Large intestine (tissue), 12 donors: ENCODE results near the gene C11orf42. TPM values are rescaled to one million over a fixed set of nuclear protein-coding genes. Genes with fewer than 3 reads are reported as not detected.

Experiments
- DNase-seq, 2 donors: peaks; one replicate each; pipeline versions ENCODE4 v3.0.0 to v3.0.0-alpha.2; 2013
- H3K27ac ChIP-seq: one replicate; pipeline ENCODE4 v1.5.1; 2013; ENCODE audit warnings: low read length
- H3K27me3 ChIP-seq: 2 replicates; pipeline ENCODE4 v1.6.1; 2013; ENCODE audit warnings: low read length; ENCODE audit not compliant: control insufficient read depth, insufficient read depth
- H3K36me3 ChIP-seq: 2 replicates; pipeline ENCODE4 v1.6.1; 2013; ENCODE audit warnings: low read length; ENCODE audit not compliant: control insufficient read depth, insufficient read depth
- H3K4me1 ChIP-seq: one replicate; pipeline ENCODE4 v1.6.1; 2013; ENCODE audit warnings: low read length; ENCODE audit not compliant: control insufficient read depth, insufficient read depth
- H3K4me3 ChIP-seq: one replicate; pipeline ENCODE4 v1.5.1; 2013; ENCODE audit warnings: low read length
- H3K9me3 ChIP-seq: one replicate; pipeline ENCODE4 v1.6.1; 2013; ENCODE audit warnings: mild to moderate bottlenecking, low read depth, low read length, moderate library complexity; ENCODE audit not compliant: control insufficient read depth
- WGBS: methylation state at CpG from one replicate; pipeline ENCODE4 v1.1.5; 2013; ENCODE audit warnings: low lambda C conversion rate; ENCODE audit not compliant: insufficient coverage; 5-methylcytosine and 5-hydroxymethylcytosine counted together
- long read RNA-seq, 11 donors: transcript quantifications; one replicate each; lab custom pipeline, GENCODE V29; 2026
- polyA plus RNA-seq: library from polyadenylated mRNA; unstranded; fragments of 120-200 nt; gene quantifications from one replicate; pipeline ENCODE4 v1.2.1, GENCODE V29; 2013

C11orf42 gene
- polyA plus RNA-seq = 1.2 TPM
- long read RNA-seq, donor 1 = 0 reads
- long read RNA-seq, donor 2, partial matches to known transcripts = 54 of 79 reads
- long read RNA-seq, donor 2, other reads (novel, unspliced or antisense) = 25 of 79 reads
- long read RNA-seq, donor 3 = 0 reads
- long read RNA-seq, donor 4 = 0 reads
- long read RNA-seq, donor 5 = 0 reads
- long read RNA-seq, donor 6 = 0 reads
- long read RNA-seq, donor 7, partial matches to known transcripts = 14 of 19 reads
- long read RNA-seq, donor 7, other reads (novel, unspliced or antisense) = 5 of 19 reads
- long read RNA-seq, donor 8 = 0 reads
- long read RNA-seq, donor 9 = 0 reads
- long read RNA-seq, donor 10 = 0 reads
- long read RNA-seq, donor 11 = 0 reads

GRCh38 chr11:6205366-6205765 lies at the start of gene C11orf42:
C11orf42 (plus strand) TSS chr11:6205557; CDS start chr11:6205616, 59 bp downstream.
- H3K4me3 ChIP-seq = no peak within 1 kb of the TSS
- no peaks in the 10 kb centered on the region for H3K4me1 ChIP-seq
- no peaks in the 10 kb centered on the region for H3K27me3 ChIP-seq
- no peaks in the 10 kb centered on the region for H3K9me3 ChIP-seq
- no peak for DNase-seq
- peaks cover 52% of the 10 kb centered on the region for H3K36me3 ChIP-seq
- H3K27ac ChIP-seq = no peak within 1 kb of the TSS
- WGBS = no CpG with 5 or more reads among the region's 1 CpG

- H3K27me3 ChIP-seq = no peaks in the 10 kb centered on the region
- no CpG with 5 or more reads among the region's 7 CpGs for WGBS
- no peak overlapping the region for H3K4me3 ChIP-seq
- peak; percentile 47 to 69 for DNase-seq
- no peaks in the 10 kb centered on the region for H3K36me3 ChIP-seq
- H3K4me1 ChIP-seq = peaks cover 3% of the 10 kb centered on the region
- no peaks in the 10 kb centered on the region for H3K9me3 ChIP-seq
- H3K27ac ChIP-seq = no peak overlapping the region
Measured at GRCh38 chr11:6156628-6157359, 48.6 kb upstream of the C11orf42 start.

- no peaks in the 10 kb centered on the region for H3K4me1 ChIP-seq
- no peaks in the 10 kb centered on the region for H3K36me3 ChIP-seq
- H3K4me3 ChIP-seq = no peak within 1 kb of the TSS
- no peak for DNase-seq
- H3K9me3 ChIP-seq = no peaks in the 10 kb centered on the region
- peaks cover 3% of the 10 kb centered on the region for H3K27me3 ChIP-seq
- H3K27ac ChIP-seq = no peak within 1 kb of the TSS
- WGBS = no CpG with 5 or more reads among the region's 1 CpG
Measured at GRCh38 chr11:6170226-6170625, 35.1 kb upstream of the C11orf42 start, which contains the start of gene OR52B2. OR52B2 (minus strand) TSS chr11:6170326; CDS start chr11:6170326, 0 bp downstream.

- WGBS = 27% methylated on average over 2 of the region's 2 CpGs
- H3K27ac ChIP-seq = no peak overlapping the region
- DNase-seq = no peak
- no peaks in the 10 kb centered on the region for H3K4me1 ChIP-seq
- no peaks in the 10 kb centered on the region for H3K9me3 ChIP-seq
- peaks cover 3% of the 10 kb centered on the region for H3K27me3 ChIP-seq
- H3K36me3 ChIP-seq = no peaks in the 10 kb centered on the region
- no peak overlapping the region for H3K4me3 ChIP-seq
Measured at GRCh38 chr11:6175440-6175839, 29.9 kb upstream of the C11orf42 start.

- Histone ChIP-seq H3K4me3 (no peak overlapping the region), H3K36me3 (no peaks in the 10 kb centered on the region), H3K27me3 (no peaks in the 10 kb centered on the region), H3K27ac (no peak overlapping the region), H3K4me1 (no peaks in the 10 kb centered on the region), H3K9me3 (no peaks in the 10 kb centered on the region)
- no peak for DNase-seq
Measured at GRCh38 chr11:6191742-6192141, 13.6 kb upstream of the C11orf42 start.

GRCh38 chr11:6194065-6194581 lies 11.2 kb upstream of the C11orf42 start:
- Histone ChIP-seq H3K27ac (no peak overlapping the region), H3K4me3 (no peak overlapping the region), H3K27me3 (no peaks in the 10 kb centered on the region), H3K4me1 (no peaks in the 10 kb centered on the region), H3K9me3 (no peaks in the 10 kb centered on the region), H3K36me3 (no peaks in the 10 kb centered on the region)
- WGBS = no CpG with 5 or more reads among the region's 1 CpG
- no peak for DNase-seq

- WGBS = 86% methylated on average over 1 of the region's 4 CpGs
- Histone ChIP-seq H3K4me3 (no peak overlapping the region), H3K27me3 (no peaks in the 10 kb centered on the region), H3K36me3 (no peaks in the 10 kb centered on the region), H3K9me3 (no peaks in the 10 kb centered on the region), H3K27ac (no peak overlapping the region), H3K4me1 (no peaks in the 10 kb centered on the region)
- no peak for DNase-seq
Measured at GRCh38 chr11:6196396-6196795, 9.0 kb upstream of the C11orf42 start.

GRCh38 chr11:6197466-6198200 lies 7.7 kb upstream of the C11orf42 start:
- H3K4me1 ChIP-seq = no peaks in the 10 kb centered on the region

GRCh38 chr11:6199174-6199810 lies 6.1 kb upstream of the C11orf42 start, which contains the start of gene OR52W1:
OR52W1 (plus strand) TSS chr11:6199224; CDS start chr11:6199224, 0 bp downstream.
- H3K36me3 ChIP-seq = peaks cover 6% of the 10 kb centered on the region
- DNase-seq = no peak
- no peaks in the 10 kb centered on the region for H3K27me3 ChIP-seq
- H3K9me3 ChIP-seq = no peaks in the 10 kb centered on the region
- no CpG with 5 or more reads among the region's 5 CpGs for WGBS
- H3K4me1 ChIP-seq = no peaks in the 10 kb centered on the region
- no peak within 1 kb of the TSS for H3K4me3 ChIP-seq
- H3K27ac ChIP-seq = no peak within 1 kb of the TSS

More at GRCh38 chr11:6197466-6198200, 7.7 kb upstream of the C11orf42 start:
- no peak for DNase-seq
- Histone ChIP-seq H3K4me3 (no peak overlapping the region), H3K9me3 (no peaks in the 10 kb centered on the region), H3K27ac (no peak overlapping the region), H3K27me3 (no peaks in the 10 kb centered on the region), H3K36me3 (no peaks in the 10 kb centered on the region)
- WGBS = 40% methylated on average over 1 of the region's 4 CpGs

- Histone ChIP-seq H3K36me3 (peaks cover 15% of the 10 kb centered on the region), H3K4me1 (no peaks in the 10 kb centered on the region), H3K27me3 (no peaks in the 10 kb centered on the region), H3K27ac (no peak overlapping the region), H3K4me3 (no peak overlapping the region), H3K9me3 (no peaks in the 10 kb centered on the region)
- peak in 1 of 2 donors; percentile 4 for DNase-seq
- no CpG with 5 or more reads among the region's 4 CpGs for WGBS
Measured at GRCh38 chr11:6200975-6201374, 4.4 kb upstream of the C11orf42 start.
